SKM-1 treated with dmso at 0.1 percent for 144 hours (cell line): ENCODE data around the gene CHN2.
"Not testable (repeated sequence)": the region's sequence is repeated elsewhere in the genome, so short reads cannot be mapped to it uniquely, and the experiment has no call there.

Experiments used
- DNase-seq: peaks from one replicate; lab custom pipeline; 2025; ENCODE audit not compliant: unreplicated experiment; lab: John Stamatoyannopoulos, UW

The CHN2 gene

GRCh38 chr7:29255906-29256692, 61.5 kb downstream of the CHN2 start:
- DNase-seq: no peak

GRCh38 chr7:29256693-29257002, 62.1 kb downstream of the CHN2 start:
- DNase-seq: no peak

- no peak for DNase-seq
Measured at GRCh38 chr7:29258951-29259350, 64.4 kb downstream of the CHN2 start.

- no peak for DNase-seq
Measured at GRCh38 chr7:29262191-29262917, 67.8 kb downstream of the CHN2 start.

GRCh38 chr7:29263601-29264207, 69.1 kb downstream of the CHN2 start:
- not testable (repeated sequence) for DNase-seq

- no peak for DNase-seq
Measured at GRCh38 chr7:29265208-29265923, 70.8 kb downstream of the CHN2 start.

- no peak for DNase-seq
Measured at GRCh38 chr7:29269935-29270334, 75.4 kb downstream of the CHN2 start.

GRCh38 chr7:29270594-29271318, 76.2 kb downstream of the CHN2 start:
- DNase-seq: peak; percentile 68

GRCh38 chr7:29271319-29271658, 76.7 kb downstream of the CHN2 start:
- no peak for DNase-seq

- no peak for DNase-seq
Measured at GRCh38 chr7:29272057-29272456, 77.5 kb downstream of the CHN2 start.

- no peak for DNase-seq
Measured at GRCh38 chr7:29274146-29275017, 79.8 kb downstream of the CHN2 start.

GRCh38 chr7:29275018-29275318, 80.4 kb downstream of the CHN2 start:
- DNase-seq: no peak

- DNase-seq: no peak
Measured at GRCh38 chr7:29275493-29275892, 80.9 kb downstream of the CHN2 start.

- DNase-seq: no peak
Measured at GRCh38 chr7:29276199-29276598, 81.6 kb downstream of the CHN2 start.

GRCh38 chr7:29276806-29277205, 82.2 kb downstream of the CHN2 start:
- DNase-seq: no peak

GRCh38 chr7:29277436-29278215, 83.1 kb downstream of the CHN2 start:
- no peak for DNase-seq

- no peak for DNase-seq
Measured at GRCh38 chr7:29278337-29279069, 83.9 kb downstream of the CHN2 start.

- no peak for DNase-seq
Measured at GRCh38 chr7:29281782-29282541, 87.4 kb downstream of the CHN2 start.
